ENCODE data around the gene SDHAF4.
A peak's percentile ranks its signal among the peaks of the same experiment; 100 is the strongest.
"Not testable (repeated sequence)": the region's sequence is repeated elsewhere in the genome, so short reads cannot be mapped to it uniquely, and the experiment has no call there.

SDHAF4 gene

GRCh38 chr6:70593118-70593486, 26.4 kb downstream of the SDHAF4 start:
- no peak for DNase-seq

GRCh38 chr6:70599187-70599586, 32.5 kb downstream of the SDHAF4 start:
- peak; percentile 35 for DNase-seq

GRCh38 chr6:70601014-70601413, 34.3 kb downstream of the SDHAF4 start:
- DNase-seq, result no peak

- DNase-seq, result no peak
Observed at GRCh38 chr6:70604254-70604653, 37.5 kb downstream of the SDHAF4 start.

GRCh38 chr6:70607371-70607770, 40.6 kb downstream of the SDHAF4 start:
- not testable (repeated sequence) for DNase-seq

- not testable (repeated sequence) for DNase-seq
Observed at GRCh38 chr6:70609181-70609580, 42.5 kb downstream of the SDHAF4 start.

GRCh38 chr6:70616728-70617260, 50.1 kb downstream of the SDHAF4 start:
- DNase-seq, result no peak

- DNase-seq, result no peak
Observed at GRCh38 chr6:70620746-70621145, 54.0 kb downstream of the SDHAF4 start.

GRCh38 chr6:70622461-70622860, 55.7 kb downstream of the SDHAF4 start:
- DNase-seq, result no peak

- no peak for DNase-seq
Observed at GRCh38 chr6:70625436-70625835, 58.7 kb downstream of the SDHAF4 start.

- no peak for DNase-seq
Observed at GRCh38 chr6:70627500-70628254, 60.9 kb downstream of the SDHAF4 start.

GRCh38 chr6:70629929-70630328, 63.2 kb downstream of the SDHAF4 start:
- no peak for DNase-seq

GRCh38 chr6:70633870-70634269, 67.1 kb downstream of the SDHAF4 start:
- DNase-seq, result no peak

- DNase-seq, result no peak
Observed at GRCh38 chr6:70636596-70636995, 69.9 kb downstream of the SDHAF4 start.

- no peak for DNase-seq
Observed at GRCh38 chr6:70638468-70638867, 71.7 kb downstream of the SDHAF4 start.

Measured in hematopoietic multipotent progenitor cell treated with erythropoietin and hydrocortisone succinate and interleukin-3 and kit ligand, for 6 days (in vitro differentiated cells).